ENCODE measurements around the gene DHH.

GRCh38 chr12:49126852-49127763 is 32.5 kb upstream of the DHH start:
- TF ChIP-seq CTCF (IDR thresholded peaks at IDR 0.05) (no peak), POLR2A (IDR thresholded peaks at IDR 0.05) (no peak)
